Embryonic facial prominence (tissue), 1 donor: ENCODE results near the gene IBA57.

ENCODE experiments used
- DNase-seq: peaks from one replicate; pipeline ENCODE4 v3.0.0-alpha.2; 2016; ENCODE audit errors: extremely low spot score

IBA57 gene

DNA sequence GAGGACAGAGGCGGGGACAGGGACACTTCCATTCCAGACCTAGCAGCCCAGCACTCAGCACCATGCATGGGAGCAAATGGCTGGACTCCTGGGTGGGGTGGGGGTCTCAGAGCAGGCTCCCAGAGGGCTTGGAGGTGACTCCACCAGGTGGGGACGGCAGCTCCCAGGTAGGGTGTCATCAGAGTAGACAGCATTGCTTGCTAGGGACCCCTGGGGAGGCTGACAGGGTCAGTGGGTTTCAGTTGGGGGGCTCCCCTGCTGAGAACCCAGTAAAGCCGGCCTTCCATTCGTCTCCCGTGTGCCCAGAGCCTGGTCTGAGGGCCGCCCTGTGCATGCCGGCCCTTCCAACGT, 20.6 kb upstream of the IBA57 start:
- DNase-seq, result no peak

- no peak for DNase-seq
Measured at GRCh38 chr1:228145463-228146416, 19.9 kb upstream of the IBA57 start.

DNA sequence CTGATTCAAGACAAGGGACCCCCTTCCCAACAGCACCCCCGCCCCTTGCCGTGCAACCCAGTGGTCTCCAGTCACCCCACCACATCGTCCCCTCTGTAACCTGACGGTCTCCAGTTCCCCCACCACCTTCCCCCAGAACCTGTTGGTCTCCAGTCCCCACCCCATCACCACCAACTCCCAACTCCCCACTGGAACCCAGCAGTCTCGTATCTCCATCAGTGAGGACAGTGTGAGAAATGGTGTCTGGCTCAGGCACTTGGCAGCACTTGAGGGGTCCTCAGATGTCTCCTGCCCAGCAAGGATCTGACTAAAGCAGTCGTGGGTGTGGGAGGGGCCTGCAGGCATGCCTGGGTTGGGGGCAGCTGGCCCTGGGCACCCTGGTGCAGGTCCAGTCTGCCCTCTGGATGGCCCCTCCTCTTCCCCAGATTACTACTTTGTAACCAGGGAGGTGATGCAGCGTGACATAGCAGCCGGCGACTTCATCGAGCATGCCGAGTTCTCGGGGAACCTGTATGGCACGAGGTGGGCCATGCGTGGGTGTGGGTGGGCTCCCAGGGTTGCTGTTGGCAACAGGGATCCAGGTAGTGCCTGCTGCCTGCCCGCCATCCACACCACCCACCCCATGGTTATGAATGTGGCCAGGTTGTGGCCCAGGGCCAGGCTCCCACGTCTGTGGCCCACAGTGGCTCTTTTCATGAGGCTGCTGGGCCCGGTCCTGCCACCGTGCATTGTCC, 19.0 kb upstream of the IBA57 start:
- DNase-seq, result no peak

DNA sequence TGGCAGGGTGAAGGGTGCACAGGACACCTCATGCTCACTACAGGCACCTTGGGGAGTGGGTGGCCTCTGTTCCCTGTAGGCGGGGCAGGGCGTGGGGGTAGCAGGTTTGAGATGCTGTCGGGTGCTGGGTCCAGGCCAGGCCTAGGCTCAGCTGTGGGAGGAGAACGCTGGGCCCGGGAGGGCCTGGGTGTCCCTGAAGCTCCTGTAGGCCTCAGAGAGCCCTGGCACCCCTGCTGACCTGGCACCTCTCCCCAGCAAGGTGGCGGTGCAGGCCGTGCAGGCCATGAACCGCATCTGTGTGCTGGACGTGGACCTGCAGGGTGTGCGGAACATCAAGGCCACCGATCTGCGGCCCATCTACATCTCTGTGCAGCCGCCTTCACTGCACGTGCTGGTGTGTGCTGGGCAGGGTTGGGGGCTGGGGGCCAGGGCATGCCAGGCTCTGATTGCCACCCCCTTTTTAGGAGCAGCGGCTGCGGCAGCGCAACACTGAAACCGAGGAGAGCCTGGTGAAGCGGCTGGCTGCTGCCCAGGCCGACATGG, 18.4 kb upstream of the IBA57 start:
- no peak for DNase-seq

DNA sequence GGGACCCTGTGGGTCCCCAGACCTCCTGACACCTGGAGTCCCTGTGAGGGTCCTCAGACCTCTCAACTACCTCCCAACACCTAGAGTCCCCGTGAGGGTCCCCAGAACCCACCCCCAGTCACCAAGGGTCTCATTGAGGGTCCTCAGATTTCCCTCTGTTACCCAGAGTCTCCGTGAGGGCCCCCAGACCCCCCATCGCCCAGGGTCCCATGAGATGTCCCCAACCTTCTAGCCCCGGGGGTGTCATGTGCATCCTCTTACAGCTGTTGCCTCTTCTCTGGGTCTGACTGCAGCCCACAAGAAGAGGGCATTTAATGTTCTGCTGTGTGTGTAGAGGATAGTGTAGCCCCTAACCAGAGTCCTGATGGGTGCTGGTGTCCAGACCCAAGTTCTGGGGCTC, 17.8 kb upstream of the IBA57 start:
- DNase-seq, result no peak

DNA sequence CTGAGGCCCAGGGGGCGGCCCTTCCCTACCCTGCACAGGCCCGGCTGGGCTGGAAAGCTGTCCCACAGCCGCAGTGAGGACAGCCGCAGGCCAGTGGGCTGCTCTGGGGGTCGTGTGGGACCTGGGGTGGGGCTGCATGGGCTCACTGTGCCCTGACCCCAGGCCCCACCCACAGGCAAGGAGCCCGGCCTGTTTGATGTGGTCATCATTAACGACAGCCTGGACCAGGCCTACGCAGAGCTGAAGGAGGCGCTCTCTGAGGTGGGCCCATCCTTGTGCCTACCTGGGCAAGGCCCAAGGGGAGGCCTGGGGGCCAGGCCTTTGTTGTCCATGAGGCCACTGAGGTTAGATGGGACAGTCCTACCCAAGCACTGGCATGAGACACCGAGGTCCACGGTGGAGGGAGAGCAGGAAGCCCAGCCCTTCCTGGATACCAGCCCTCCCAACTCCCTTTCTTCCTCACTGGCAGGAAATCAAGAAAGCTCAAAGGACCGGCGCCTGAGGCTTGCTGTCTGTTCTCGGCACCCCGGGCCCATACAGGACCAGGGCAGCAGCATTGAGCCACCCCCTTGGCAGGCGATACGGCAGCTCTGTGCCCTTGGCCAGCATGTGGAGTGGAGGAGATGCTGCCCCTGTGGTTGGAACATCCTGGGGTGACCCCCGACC, 17.3 kb upstream of the IBA57 start:
- no peak for DNase-seq

GRCh38 chr1:228148935-228149405, 16.6 kb upstream of the IBA57 start:
- no peak for DNase-seq

GRCh38 chr1:228149406-228150119, 16.0 kb upstream of the IBA57 start, which contains the start of gene GJC2:
GJC2 (plus strand) TSS chr1:228149930; CDS start chr1:228157759, 7,829 bp downstream.
- no peak for DNase-seq

DNA sequence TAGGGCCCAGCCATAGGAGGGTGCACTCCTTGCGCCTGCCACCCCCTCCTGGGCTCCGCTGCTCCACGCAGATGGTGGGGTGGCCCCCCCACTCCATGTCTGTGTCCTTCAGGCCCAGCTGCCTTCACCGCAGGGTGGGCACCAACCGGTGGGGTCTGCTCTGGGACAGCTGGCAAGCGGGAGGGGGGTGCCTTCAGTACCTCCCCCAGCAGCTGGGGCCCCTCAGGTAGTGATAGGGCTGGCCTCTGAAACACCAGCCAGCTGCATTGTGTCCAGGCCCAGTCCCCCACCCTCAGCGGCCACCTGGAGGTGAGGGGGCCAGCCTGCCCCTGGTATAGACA, 15.5 kb upstream of the IBA57 start:
- DNase-seq, result no peak

DNA sequence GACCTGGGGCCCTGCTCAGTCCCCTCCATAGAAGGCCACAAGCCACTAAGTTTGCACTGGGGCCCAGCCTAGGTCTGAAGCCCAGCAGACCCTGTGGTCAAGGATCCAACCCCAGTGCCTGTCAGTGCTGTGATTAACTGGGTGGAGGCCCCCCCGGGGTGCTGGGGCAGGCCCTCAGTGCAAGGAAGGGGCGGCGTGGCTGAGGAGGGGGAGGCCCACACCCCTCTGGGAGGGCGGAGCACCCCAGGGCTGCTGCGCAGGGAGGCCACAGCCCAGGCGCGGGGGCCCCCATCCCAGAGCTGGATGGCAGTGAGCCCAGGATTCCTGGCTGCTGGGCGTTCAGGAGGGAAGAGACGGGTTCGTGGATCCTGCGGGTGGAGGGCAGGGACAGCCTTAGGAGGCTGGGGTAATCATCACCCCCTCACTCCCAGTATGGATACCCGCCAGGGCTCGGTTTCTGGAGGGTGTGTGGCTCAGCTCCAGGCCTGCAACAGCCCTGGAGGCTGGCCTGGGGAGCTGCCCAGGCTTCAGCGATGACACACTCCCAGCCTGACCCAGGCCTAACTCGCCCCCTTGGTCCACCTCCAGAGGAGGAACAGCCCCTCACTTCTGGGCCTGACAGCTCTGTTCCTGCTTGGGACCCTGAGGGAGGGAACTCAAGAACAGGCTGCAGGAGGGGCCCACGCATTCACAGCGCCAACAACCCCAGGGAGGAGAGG, 15.0 kb upstream of the IBA57 start:
- no peak for DNase-seq

DNA sequence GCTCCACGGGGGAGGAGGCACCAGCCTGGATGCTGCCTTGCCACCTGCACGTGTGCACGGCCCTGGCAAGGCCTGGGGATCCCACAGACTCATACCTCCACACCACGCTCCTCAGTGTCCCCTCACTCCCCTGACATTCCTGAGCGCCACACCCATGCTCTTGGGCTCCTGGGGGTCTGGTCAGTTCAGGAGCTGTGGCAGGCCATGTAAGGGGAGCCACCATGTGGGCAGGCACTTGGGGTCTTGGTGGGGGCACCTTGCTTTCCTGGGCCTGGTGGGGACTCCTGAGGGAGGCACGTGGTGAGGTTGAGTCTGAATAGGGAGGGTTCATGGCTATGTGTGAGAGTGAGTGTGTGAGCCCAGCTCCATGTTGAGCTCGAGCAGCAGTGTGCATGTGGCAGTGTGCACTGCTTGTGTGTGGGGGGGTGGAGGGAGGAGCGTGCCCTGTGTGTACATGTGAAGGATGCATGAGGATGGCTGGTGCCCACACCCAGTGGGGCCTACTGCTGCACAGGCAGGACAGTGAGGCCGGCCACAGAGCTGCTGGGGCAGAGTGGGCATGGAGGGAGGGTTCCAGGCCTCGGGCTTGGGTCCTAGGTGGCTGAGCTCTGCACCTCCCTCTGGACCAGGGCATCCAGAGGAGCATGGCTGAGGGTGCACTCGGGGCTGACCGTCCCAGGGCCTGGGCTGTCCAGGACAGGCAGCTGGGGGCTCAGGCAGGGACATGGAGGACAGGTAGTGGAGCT, 14.3 kb upstream of the IBA57 start:
- no peak for DNase-seq

- no peak for DNase-seq
Measured at GRCh38 chr1:228152097-228152917, 13.3 kb upstream of the IBA57 start.

GRCh38 chr1:228152918-228153258, 12.7 kb upstream of the IBA57 start:
- DNase-seq, result no peak

GRCh38 chr1:228154021-228154669, 11.5 kb upstream of the IBA57 start:
- DNase-seq, result no peak

- no peak for DNase-seq
Measured at GRCh38 chr1:228154670-228155571, 10.7 kb upstream of the IBA57 start.

DNA sequence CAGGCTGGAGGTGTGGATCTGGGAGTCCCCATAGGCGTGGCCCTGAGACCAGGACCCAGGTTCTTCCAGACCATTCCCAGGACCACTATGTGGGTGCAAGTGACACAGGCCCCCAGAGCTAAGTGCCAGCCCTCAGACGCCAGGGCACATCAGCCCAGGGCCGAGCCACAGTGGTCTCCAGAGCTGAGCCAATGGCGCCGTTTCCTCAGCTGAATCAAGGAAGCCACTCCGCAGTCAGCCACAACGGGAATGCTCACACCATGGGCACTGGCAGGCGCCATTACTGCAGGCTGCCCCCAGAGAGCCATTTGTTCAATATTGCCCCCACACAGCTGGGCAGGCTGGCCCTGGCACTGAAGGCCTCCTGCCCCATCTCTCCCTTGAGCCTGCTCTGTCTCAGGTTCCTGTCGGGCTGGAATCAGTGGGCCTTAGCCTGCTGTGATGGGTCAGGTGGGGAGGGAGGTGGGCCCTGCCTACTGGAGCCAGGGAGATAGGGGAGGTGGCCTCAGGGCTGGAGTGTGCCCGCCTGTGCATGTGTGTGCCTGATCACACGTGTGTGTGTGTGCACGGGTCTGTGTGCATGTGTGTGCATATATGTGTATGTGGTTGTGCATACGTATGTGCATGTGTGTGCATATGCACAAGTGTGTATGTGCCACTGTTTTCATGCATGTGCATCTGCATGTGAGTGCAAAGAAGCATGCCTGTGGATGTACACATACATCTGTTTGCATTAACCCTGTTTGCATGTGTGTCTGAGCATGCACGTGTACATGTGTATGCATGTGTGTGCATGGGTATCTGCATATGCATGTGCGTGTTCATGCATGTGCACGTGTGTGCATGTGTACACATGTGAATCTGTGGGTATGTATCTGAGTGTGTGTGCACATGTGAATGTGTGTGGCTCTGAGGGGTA, 9.7 kb upstream of the IBA57 start:
- DNase-seq, result no peak

DNA sequence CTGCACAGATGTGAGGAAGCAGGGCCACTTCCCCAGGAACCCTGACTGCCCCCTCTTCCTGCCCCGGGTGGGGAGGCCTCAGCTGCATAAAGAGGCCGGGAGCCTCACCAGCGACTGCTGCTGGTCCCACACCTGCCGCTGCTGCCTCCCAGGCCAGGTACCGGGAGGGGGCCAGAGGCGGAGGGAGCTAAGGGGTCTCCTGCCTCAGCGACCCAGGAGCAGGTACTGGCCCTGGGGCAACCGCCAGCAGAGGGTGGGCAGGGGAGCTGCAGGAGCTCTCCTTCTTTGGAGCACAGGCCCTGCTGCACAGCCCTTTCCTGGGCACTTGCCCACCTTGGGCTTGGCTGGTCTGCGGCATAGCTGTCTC, 9.1 kb upstream of the IBA57 start:
- DNase-seq, result no peak
